ENCODE data around the gene MDM1.
A peak's percentile ranks its signal among the peaks of the same experiment; 100 is the strongest.

The MDM1 gene

DNA sequence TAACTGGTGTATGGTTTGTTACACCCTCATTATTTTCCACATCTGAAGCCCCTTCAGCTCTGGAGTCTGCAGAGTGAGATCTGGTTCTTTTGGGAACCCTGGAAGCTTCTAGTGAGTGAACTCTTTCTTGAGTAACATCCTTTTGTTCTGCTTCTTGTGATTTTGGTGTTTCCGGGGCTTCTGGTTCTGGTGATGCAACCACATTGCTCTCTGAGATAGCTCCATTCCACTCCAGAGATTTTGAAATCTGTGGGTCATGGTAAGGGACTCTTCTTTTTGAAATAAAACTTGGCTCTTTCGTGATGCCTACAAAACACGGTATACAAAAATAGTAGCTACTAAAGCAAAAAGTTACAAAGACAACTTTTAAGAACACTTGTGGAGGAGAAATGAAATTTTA, 5.4 kb downstream of the MDM1 start:
- DNase-seq (ENCODE audit: low read depth in 1 of 2, low spot score in 1 of 2): no peak

DNA sequence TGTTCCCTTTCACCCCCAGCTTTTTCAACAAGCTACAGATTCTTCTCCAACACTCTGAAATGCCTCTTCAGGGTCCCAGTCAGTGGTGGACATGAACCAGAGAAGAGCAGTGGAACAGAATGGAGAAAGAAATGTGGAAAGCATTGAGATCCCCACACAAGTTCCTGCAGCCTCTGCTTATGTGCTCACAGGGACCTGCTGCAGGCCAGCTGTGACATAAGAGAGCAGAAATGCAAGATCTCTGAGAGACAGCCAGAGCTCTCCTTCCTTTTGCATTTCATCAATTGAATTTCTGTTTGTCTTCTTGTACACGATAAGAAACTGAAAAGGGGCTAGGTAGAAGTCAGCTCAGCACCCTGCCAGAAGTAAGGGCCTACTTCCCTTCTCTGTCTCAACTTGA, 6.2 kb downstream of the MDM1 start:
- no peak for DNase-seq (ENCODE audit: low read depth in 1 of 2, low spot score in 1 of 2)

GRCh38 chr12:68324531-68324930, 7.6 kb downstream of the MDM1 start:
- no peak for DNase-seq (ENCODE audit: low read depth in 1 of 2, low spot score in 1 of 2)

- DNase-seq (ENCODE audit: low read depth in 1 of 2, low spot score in 1 of 2): no peak
Measured at GRCh38 chr12:68321140-68321539, 11.0 kb downstream of the MDM1 start.

- no peak for DNase-seq (ENCODE audit: low read depth in 1 of 2, low spot score in 1 of 2)
Measured at GRCh38 chr12:68319988-68320623, 12.1 kb downstream of the MDM1 start.

- peak in 1 of 2 donors; percentile 45 for DNase-seq (ENCODE audit: low read depth in 1 of 2, low spot score in 1 of 2)
Measured at GRCh38 chr12:68317047-68317667, 15.0 kb downstream of the MDM1 start.

DNA sequence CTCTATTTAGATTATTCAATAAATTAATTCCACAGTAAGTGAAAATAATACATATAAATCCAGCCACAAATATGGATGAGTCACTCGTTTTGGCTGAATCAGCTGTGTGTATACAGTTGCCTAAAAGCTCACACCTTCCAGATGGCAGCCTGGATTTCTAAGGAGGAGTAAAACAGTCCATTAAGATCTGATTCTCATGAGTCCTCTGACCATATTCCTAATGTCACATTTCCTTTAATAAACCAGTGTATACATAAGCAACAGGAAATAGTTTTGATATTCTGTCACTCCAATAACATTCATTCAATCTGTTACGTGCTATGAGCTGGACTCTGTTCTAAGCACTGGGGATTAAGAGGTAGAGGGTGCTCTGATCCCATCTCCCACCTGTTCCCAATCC, 21.8 kb downstream of the MDM1 start:
- DNase-seq (ENCODE audit: low read depth in 1 of 2, low spot score in 1 of 2): no peak

DNA sequence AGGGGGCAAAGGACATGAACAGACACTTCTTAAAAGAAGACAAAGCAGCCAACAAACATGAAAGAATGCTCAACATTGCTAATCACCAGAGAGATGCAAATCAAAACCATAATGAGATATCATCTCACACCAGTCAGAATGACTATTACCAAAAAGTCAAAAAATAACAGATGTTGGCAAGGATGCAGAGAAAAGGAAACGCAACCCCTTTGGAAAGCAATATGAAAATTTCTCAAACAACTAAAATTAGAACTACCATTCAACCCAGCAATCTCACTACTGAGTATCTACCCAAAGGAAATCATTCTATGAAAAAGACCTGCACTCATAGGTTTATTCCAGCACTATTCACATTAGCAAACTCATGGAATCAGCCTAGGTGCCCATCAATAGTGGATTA, 25.6 kb downstream of the MDM1 start:
- DNase-seq (ENCODE audit: low read depth in 1 of 2, low spot score in 1 of 2): no peak

- DNase-seq (ENCODE audit: low read depth in 1 of 2, low spot score in 1 of 2): no peak
Measured at GRCh38 chr12:68305278-68305677, 26.9 kb downstream of the MDM1 start.

GRCh38 chr12:68304626-68305025, 27.5 kb downstream of the MDM1 start:
- no peak for DNase-seq (ENCODE audit: low read depth in 1 of 2, low spot score in 1 of 2)

GRCh38 chr12:68303850-68304249, 28.3 kb downstream of the MDM1 start:
- DNase-seq (ENCODE audit: low read depth in 1 of 2, low spot score in 1 of 2): no peak

DNA sequence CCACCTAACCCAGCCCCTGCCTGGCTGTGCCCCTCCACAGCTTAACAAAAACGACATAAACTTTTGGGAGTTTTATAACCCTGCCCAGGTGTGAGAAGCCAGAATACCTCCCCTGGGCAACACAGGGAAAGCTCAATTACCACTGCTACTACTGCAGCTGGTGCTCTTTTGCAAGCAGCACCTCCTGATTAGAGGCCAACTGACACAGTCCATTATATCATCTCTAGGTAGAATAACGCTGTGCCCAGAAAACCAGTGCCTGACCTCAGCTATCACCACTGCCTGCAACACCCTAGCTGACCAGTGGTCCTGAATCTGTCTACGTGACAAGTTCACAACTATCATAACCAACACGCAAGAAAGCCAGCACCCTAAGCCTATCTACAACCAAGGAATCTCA, 34.2 kb downstream of the MDM1 start:
- DNase-seq (ENCODE audit: low read depth in 1 of 2, low spot score in 1 of 2): no peak

DNA sequence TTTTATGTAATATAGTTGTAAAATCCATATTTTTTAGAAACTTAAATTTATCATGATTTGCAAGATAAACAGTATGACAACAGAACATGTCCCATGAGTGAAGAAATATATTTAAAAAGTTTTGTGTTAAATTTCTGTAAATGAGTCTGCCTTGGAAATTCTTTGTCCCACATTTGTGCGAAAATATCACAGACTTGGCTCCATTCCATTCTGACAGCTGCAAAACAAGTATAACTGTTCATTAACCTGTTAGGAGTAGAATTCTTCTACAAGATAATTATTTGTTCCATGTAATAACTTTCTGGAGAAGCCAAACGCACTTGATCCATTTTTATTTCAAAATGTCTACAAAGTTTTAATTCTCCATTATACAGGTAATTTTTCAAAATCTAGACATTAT, 37.9 kb downstream of the MDM1 start:
- no peak for DNase-seq (ENCODE audit: low read depth in 1 of 2, low spot score in 1 of 2)

DNA sequence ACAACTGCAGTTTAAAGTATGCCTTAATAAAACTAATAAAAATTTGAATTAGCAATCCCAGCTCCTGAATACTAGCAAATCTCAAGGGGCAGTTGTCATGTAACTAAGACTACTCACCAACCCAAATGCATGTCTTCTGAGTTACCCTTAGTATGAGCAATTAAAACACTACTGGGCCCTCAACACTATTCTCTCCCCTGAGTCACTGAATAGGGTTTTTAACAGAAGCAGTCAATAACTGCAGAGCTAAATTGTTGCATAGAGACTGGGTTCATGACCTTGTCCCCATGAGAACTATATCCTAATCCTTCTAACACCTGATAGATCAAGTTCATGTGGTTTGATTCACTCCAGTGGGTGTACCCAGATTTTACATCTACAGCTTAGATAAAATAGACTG, 38.8 kb downstream of the MDM1 start:
- no peak for DNase-seq (ENCODE audit: low read depth in 1 of 2, low spot score in 1 of 2)

- DNase-seq (ENCODE audit: low read depth in 1 of 2, low spot score in 1 of 2): no peak
Measured at GRCh38 chr12:68292151-68292943, 39.8 kb downstream of the MDM1 start.

- DNase-seq (ENCODE audit: low read depth in 1 of 2, low spot score in 1 of 2): no peak
Measured at GRCh38 chr12:68291396-68292036, 40.6 kb downstream of the MDM1 start.

- DNase-seq (ENCODE audit: low read depth in 1 of 2, low spot score in 1 of 2): peak in 1 of 2 donors; percentile 41
Measured at GRCh38 chr12:68290126-68290525, 42.0 kb downstream of the MDM1 start.

GRCh38 chr12:68287106-68287505, 45.1 kb downstream of the MDM1 start:
- no peak for DNase-seq (ENCODE audit: low read depth in 1 of 2, low spot score in 1 of 2)

DNA sequence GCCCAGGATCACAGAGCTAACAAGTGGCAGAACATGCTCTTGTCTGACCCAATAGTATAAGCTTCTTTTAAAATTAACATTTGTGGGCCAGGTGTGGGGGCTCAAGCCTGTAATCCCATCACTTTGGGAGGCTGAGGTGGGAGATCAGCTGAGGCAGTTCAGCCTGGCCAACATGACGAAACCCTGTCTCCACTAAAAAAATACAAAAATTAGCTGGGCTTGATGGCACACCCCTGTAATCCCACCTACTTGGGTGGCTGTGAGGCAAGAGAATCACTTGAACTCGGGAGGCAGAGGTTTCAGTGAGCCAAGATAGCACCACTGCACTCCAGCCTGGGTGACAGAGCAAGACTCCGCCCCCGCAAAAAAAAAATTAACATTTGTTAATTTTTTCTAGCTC, 45.8 kb downstream of the MDM1 start:
- no peak for DNase-seq (ENCODE audit: low read depth in 1 of 2, low spot score in 1 of 2)

GRCh38 chr12:68285541-68285940, 46.6 kb downstream of the MDM1 start:
- no peak for DNase-seq (ENCODE audit: low read depth in 1 of 2, low spot score in 1 of 2)

- DNase-seq (ENCODE audit: low read depth in 1 of 2, low spot score in 1 of 2): no peak
Measured at GRCh38 chr12:68281322-68282077, 50.7 kb downstream of the MDM1 start.

Data from activated CD4-positive, alpha-beta T cell treated with anti-CD3 and anti-CD28 coated beads, Interleukin-2, amount 50 U/mL, for 24 hours (primary cell).